H1 (cell line): ENCODE measurements around the gene TEX2. TPM values are rescaled to one million over a fixed set of nuclear protein-coding genes. Genes with fewer than 3 reads are reported as not detected.

ENCODE experiments used
- CTCF ChIA-PET: fragments of 300-600 bp; sonication (Branson Sonifier 250); formaldehyde crosslinking; loops from one replicate; lab custom pipeline; 2021; ENCODE audit not compliant: partially characterized antibody; lab: Charles Lee
- POLR2A ChIA-PET: fragments of 300-600 bp; sonication (Branson Sonifier 250); formaldehyde crosslinking; loops from one replicate; lab custom pipeline; 2021; ENCODE audit warnings: inconsistent platforms; ENCODE audit not compliant: partially characterized antibody; lab: Charles Lee
- DNase-seq, 2 experiments: peaks; one replicate each; pipeline versions ENCODE4 v3.0.0 to v3.0.0-alpha.2; 2010 to 2022; ENCODE audit warnings: low spot score in 2 of 2, low read depth in 1 of 2, mixed read lengths in 1 of 2
- FAIRE-seq: peaks from 2 replicates; lab custom pipeline; 2011; peaks lifted over from hg19 to GRCh38; lab: Jason Lieb, UNC
- H2AFZ ChIP-seq: 2 replicates; pipeline ENCODE4 v1.8.1; 2012; ENCODE audit warnings: low read length, inconsistent platforms
- H2AK5ac ChIP-seq: 2 replicates; pipeline ENCODE4 v1.6.1; 2013; ENCODE audit warnings: low read depth, low read length
- H2BK120ac ChIP-seq: replicated peaks from 2 replicates; pipeline ENCODE3; 2013; ENCODE audit warnings: low read depth, low read length, inconsistent platforms
- H2BK12ac ChIP-seq: 2 replicates; pipeline ENCODE4 v1.6.1; 2013; ENCODE audit warnings: low read depth, low read length
- H2BK15ac ChIP-seq: 2 replicates; pipeline ENCODE4 v1.6.1; 2013; ENCODE audit warnings: low read length
- H2BK20ac ChIP-seq: 2 replicates; pipeline ENCODE4 v1.6.1; 2013; ENCODE audit warnings: low read length
- H2BK5ac ChIP-seq: 2 replicates; pipeline ENCODE4 v1.6.1; 2013; ENCODE audit warnings: low read depth, low read length
- H3K14ac ChIP-seq: 2 replicates; pipeline ENCODE4 v1.6.1; 2013; ENCODE audit warnings: inconsistent platforms; ENCODE audit not compliant: insufficient read length
- H3K18ac ChIP-seq: 2 replicates; pipeline ENCODE4 v1.6.1; 2013; ENCODE audit warnings: low read length; ENCODE audit errors: extremely low read depth
- H3K23ac ChIP-seq: 2 replicates; pipeline ENCODE4 v1.6.1; 2013; ENCODE audit warnings: inconsistent platforms; ENCODE audit not compliant: insufficient read length
- H3K23me2 ChIP-seq: 2 replicates; pipeline ENCODE4 v1.6.1; 2013; ENCODE audit warnings: low read depth, low read length
- H3K27ac ChIP-seq: 2 replicates; pipeline ENCODE4 v1.6.1; 2011; ENCODE audit warnings: low read depth, low read length, inconsistent platforms
- H3K27me3 ChIP-seq, 4 experiments: replicated peaks in 1 of 4; 1 replicate in 1 of 4; 2 replicates in 3 of 4; pipeline versions ENCODE4 v1.6.1 to v1.8.1; 2011 to 2013; ENCODE audit warnings: low read length in 3 of 4, mild to moderate bottlenecking in 3 of 4, inconsistent platforms in 2 of 4, mixed read lengths in 2 of 4, moderate library complexity in 1 of 4; ENCODE audit not compliant: control insufficient read depth in 3 of 4, insufficient read depth in 3 of 4; ENCODE audit errors: extremely low read depth in 1 of 4
- H3K36me3 ChIP-seq, 4 experiments: 2 replicates each; pipeline versions ENCODE4 v1.6.1 to v1.8.1; 2011 to 2013; ENCODE audit warnings: mild to moderate bottlenecking in 4 of 4, low read length in 3 of 4, moderate library complexity in 2 of 4, control low read depth in 1 of 4, inconsistent platforms in 1 of 4; ENCODE audit not compliant: insufficient read depth in 4 of 4, control insufficient read depth in 2 of 4
- H3K4ac ChIP-seq: replicated peaks from 2 replicates; pipeline ENCODE3; 2013; ENCODE audit warnings: low read length, low read depth, mixed read lengths, inconsistent platforms; ENCODE audit not compliant: insufficient read length
- H3K4me1 ChIP-seq, 4 experiments: replicated peaks in 1 of 4; 1 replicate in 1 of 4; 2 replicates in 3 of 4; pipeline versions ENCODE4 v1.6.1 to v1.8.1; 2011 to 2013; ENCODE audit warnings: low read length in 3 of 4, inconsistent platforms in 2 of 4, mixed read lengths in 1 of 4; ENCODE audit not compliant: insufficient read depth in 4 of 4, control insufficient read depth in 3 of 4
- H3K4me2 ChIP-seq, 2 experiments: 2 replicates each; pipeline versions ENCODE4 v1.6.1 to v1.8.1; 2011 to 2013; ENCODE audit warnings: low read depth in 2 of 2, low read length in 2 of 2, control low read depth in 1 of 2, inconsistent platforms in 1 of 2, mild to moderate bottlenecking in 1 of 2; ENCODE audit not compliant: insufficient read depth in 1 of 2
- H3K4me3 ChIP-seq, 4 experiments: fragments of 200-600, 300-600 bp in 1 of 4; sonication (generic), shearing (Covaris generic), sonication (Bioruptor Twin) in 1 of 4; 2 replicates each; pipeline versions ENCODE4 v1.5.1 to v1.8.1; 2011 to 2016; ENCODE audit warnings: low read length in 4 of 4, low read depth in 3 of 4, control low read depth in 2 of 4, inconsistent platforms in 2 of 4, mild to moderate bottlenecking in 2 of 4, mixed read lengths in 1 of 4, moderate library complexity in 1 of 4; ENCODE audit not compliant: insufficient read depth in 2 of 4; ENCODE audit errors: extremely low read depth in 1 of 4
- H3K56ac ChIP-seq: replicated peaks from 2 replicates; pipeline ENCODE3; 2013; ENCODE audit warnings: low read depth, mild to moderate bottlenecking, mixed read lengths, low read length, inconsistent platforms; ENCODE audit not compliant: insufficient read length
- H3K79me1 ChIP-seq: 2 replicates; pipeline ENCODE4 v1.6.1; 2013; ENCODE audit warnings: low read depth, low read length, control low read depth
- H3K79me2 ChIP-seq, 2 experiments: 2 replicates each; pipeline versions ENCODE4 v1.6.1 to v1.8.1; 2012 to 2013; ENCODE audit warnings: low read length in 2 of 2, mild to moderate bottlenecking in 2 of 2, inconsistent platforms in 1 of 2; ENCODE audit not compliant: insufficient read depth in 2 of 2, control insufficient read depth in 1 of 2
- H3K9ac ChIP-seq, 4 experiments: replicated peaks in 1 of 4; 1 replicate in 1 of 4; 2 replicates in 3 of 4; pipeline versions ENCODE4 v1.6.1 to v1.8.1; 2011 to 2013; ENCODE audit warnings: low read depth in 3 of 4, low read length in 3 of 4, control low read depth in 2 of 4, mild to moderate bottlenecking in 2 of 4, moderate library complexity in 2 of 4, inconsistent platforms in 1 of 4; ENCODE audit errors: extremely low read depth in 1 of 4
- H3K9me3 ChIP-seq, 2 experiments: 2 replicates each; pipeline versions ENCODE4 v1.6.1 to v1.8.1; 2012 to 2013; ENCODE audit warnings: mild to moderate bottlenecking in 2 of 2, moderate library complexity in 2 of 2, control low read depth in 1 of 2, inconsistent platforms in 1 of 2, low read depth in 1 of 2, low read length in 1 of 2, mixed read lengths in 1 of 2; ENCODE audit not compliant: insufficient read depth in 2 of 2
- H4K20me1 ChIP-seq, 2 experiments: replicated peaks in 1 of 2; 2 replicates each; pipeline versions ENCODE3 to v1.8.1; 2011 to 2013; ENCODE audit warnings: inconsistent platforms in 2 of 2, low read length in 2 of 2, mild to moderate bottlenecking in 1 of 2; ENCODE audit not compliant: insufficient read depth in 2 of 2, control insufficient read depth in 1 of 2
- H4K5ac ChIP-seq: 2 replicates; pipeline ENCODE4 v1.6.1; 2013; ENCODE audit warnings: low read length, low read depth, mixed read lengths, inconsistent platforms; ENCODE audit not compliant: insufficient read length
- H4K8ac ChIP-seq: 2 replicates; pipeline ENCODE4 v1.8.0; 2013; ENCODE audit warnings: mild to moderate bottlenecking, moderate library complexity, low read length, inconsistent platforms; ENCODE audit not compliant: insufficient read depth; ENCODE audit errors: extremely low read depth
- H4K91ac ChIP-seq: replicated peaks from 2 replicates; pipeline ENCODE3; 2013; ENCODE audit warnings: low read length, mixed read lengths, inconsistent platforms; ENCODE audit not compliant: insufficient read length
- ATF3 ChIP-seq: IDR thresholded peaks from 2 replicates; pipeline ENCODE4 v1.6.1; 2011; ENCODE audit warnings: low read depth, mild to moderate bottlenecking, low read length; ENCODE audit not compliant: insufficient read depth
- CTCF ChIP-seq, 3 experiments: IDR thresholded peaks; 1 replicate in 2 of 3; 2 replicates in 1 of 3; pipeline versions ENCODE4 v1.5.1 to v1.6.1; 2011; ENCODE audit warnings: low read length in 3 of 3, mild to moderate bottlenecking in 3 of 3, inconsistent platforms in 2 of 3, low read depth in 1 of 3, moderate library complexity in 1 of 3; ENCODE audit not compliant: insufficient read depth in 1 of 3; ENCODE audit errors: control extremely low read depth in 1 of 3
- RAD21 ChIP-seq, 2 experiments: IDR thresholded peaks in 1 of 2; conservative IDR thresholded peaks in 1 of 2; 2 replicates each; pipeline ENCODE4 v1.6.1; 2011; ENCODE audit warnings: low read depth in 2 of 2, low read length in 2 of 2, improper control_type of control experiment in 1 of 2, inconsistent platforms in 1 of 2, mild to moderate bottlenecking in 1 of 2, moderate library complexity in 1 of 2
- USF2 ChIP-seq: IDR thresholded peaks from 2 replicates; pipeline ENCODE4 v1.6.1; 2011; ENCODE audit warnings: low read length, improper control_type of control experiment
- WGBS, 2 experiments: shearing (Covaris generic) in 1 of 2; methylation state at CpG; one replicate each; pipeline versions ENCODE4 v1.1.6 to v1.1.7; 2013 to 2015; ENCODE audit warnings: low lambda C conversion rate in 2 of 2, mixed read lengths in 2 of 2, inconsistent platforms in 1 of 2, low coverage in 1 of 2, missing lambda C conversion rate in 1 of 2; ENCODE audit not compliant: insufficient replicate concordance in 2 of 2, insufficient coverage in 1 of 2, insufficient read length in 1 of 2; ENCODE audit errors: extremely low coverage in 1 of 2, missing lambda C conversion rate in 1 of 2; 5-methylcytosine and 5-hydroxymethylcytosine counted together
- polyA plus RNA-seq, 7 experiments: library from polyadenylated mRNA; depleted of rRNA in 3 of 7; stranded (reverse) in 5 of 7; unstranded in 2 of 7; fragments of >200 nt in 5 of 7; fragments of 200-250 nt in 2 of 7; gene quantifications; 1 replicate in 5 of 7; 2 replicates in 1 of 7; 4 replicates in 1 of 7; pipeline versions ENCODE4 v1.2.1 to v1.2.3, GENCODE V29; 2011 to 2013; ENCODE audit warnings: missing spikeins in 2 of 7, mixed read lengths in 2 of 7
- total RNA-seq: library from RNA; stranded (reverse); fragmentation: NEBNext Ultra II Directional; extraction: Animal tissue kit (Norgen Biotek cat#: 25700); gene quantifications from 2 replicates; pipeline ENCODE4 v1.2.1, GENCODE V29; 2021

TEX2 gene
- total and polyA plus RNA-seq, 2 of the 8 experiments (the other 6 are each of a cell fraction or from before 2014, with no cell fraction given): 6.1 to 15.6 TPM

GRCh38 chr17:64306850-64307463 lies 43.9 kb upstream of the TEX2 start:
- CTCF ChIA-PET: interaction anchor here (0.6 to 23.1 kb wide), 11 partner anchors 9 to 219 kb away, joined by 3 to 348 read pairs (median 5); no protein-coding TSS in a partner anchor
- no peaks in the 10 kb centered on the region for H3K36me3 ChIP-seq
- H3K14ac ChIP-seq: no peak overlapping the region
- no peak overlapping the region for H3K4me3 ChIP-seq
- FAIRE-seq: peak; percentile 55
- no peak overlapping the region for H4K8ac ChIP-seq
- TF ChIP-seq USF2 (peak; percentile 48; the same call in 1 of the 2 replicates), ATF3 (no peak), CTCF (IDR thresholded peaks at IDR 0.05; ENCODE audit: control extremely low read depth in 1 of 3, insufficient read depth in 1 of 3, low read depth in 1 of 3, low read length in 3 of 3) (peak; percentile 38 to 71 (median 70)), RAD21 (IDR thresholded peaks at IDR 0.05 in 1 of 2, conservative IDR thresholded peaks at IDR 0.05 in 1 of 2; ENCODE audit: low read depth in 2 of 2, low read length in 2 of 2) (peak; percentile 55 to 70)
- POLR2A ChIA-PET: no interaction called here
- H3K9ac ChIP-seq: no peak overlapping the region
- H2BK15ac ChIP-seq: 0 out of 2 replicates have a peak overlapping the region, but pooled peaks have one; percentile 29
- no peak overlapping the region for H4K5ac ChIP-seq
- no peaks in the 10 kb centered on the region for H4K20me1 ChIP-seq
- no peak overlapping the region for H3K23ac ChIP-seq
- H3K79me2 ChIP-seq: no peaks in the 10 kb centered on the region
- no peak overlapping the region for H4K91ac ChIP-seq
- no peak overlapping the region for H3K4me2 ChIP-seq
- no peak overlapping the region for H3K4ac ChIP-seq
- H2AK5ac ChIP-seq: no peak overlapping the region
- no peak overlapping the region for H3K18ac ChIP-seq
- no peak overlapping the region for H2BK12ac ChIP-seq
- H3K9me3 ChIP-seq: no peaks in the 10 kb centered on the region
- H2BK20ac ChIP-seq: no peak overlapping the region
- H2BK5ac ChIP-seq: no peak overlapping the region
- no peaks in the 10 kb centered on the region for H3K27me3 ChIP-seq
- H3K79me1 ChIP-seq: no peaks in the 10 kb centered on the region
- H3K23me2 ChIP-seq: no peaks in the 10 kb centered on the region; the same call in 1 of the 2 replicates
- no peak overlapping the region for H2BK120ac ChIP-seq
- peak; percentile 19 to 66 for DNase-seq
- 51% methylated on average over 11 of the region's 11 CpGs; no CpG with 5 or more reads in 1 of the 2 experiments for WGBS, 2 experiments
- no peaks in the 10 kb centered on the region for H3K4me1 ChIP-seq
- no peak overlapping the region for H3K56ac ChIP-seq
- H2AFZ ChIP-seq: no peak overlapping the region
- no peak overlapping the region for H3K27ac ChIP-seq
